ENCODE data around the gene ITPR2. TPM values are rescaled to one million over a fixed set of nuclear protein-coding genes. Genes with fewer than 3 reads are reported as not detected.

Gene ITPR2
- total RNA-seq, 1 donor from 2014 or later = 14.6 TPM

- Histone ChIP-seq H3K27ac (ENCODE audit: low read depth, low read length) (no peak overlapping the region), H3K4me3 (ENCODE audit: low read length in 3 of 3) (no peak overlapping the region), H3K9ac (ENCODE audit: low read depth in 1 of 3, low read length in 3 of 3) (no peak overlapping the region), H3K36me3 (ENCODE audit: control insufficient read depth in 3 of 3, insufficient read depth in 3 of 3, low read length in 3 of 3) (peaks cover 0 to 4% (median 0%) of the 10 kb centered on the region in 3 donors), H3K27me3 (ENCODE audit: control insufficient read depth in 3 of 3, insufficient read depth in 3 of 3, low read length in 3 of 3) (no peaks in the 10 kb centered on the region), H3K4me1 (ENCODE audit: control insufficient read depth in 3 of 3, insufficient read depth in 3 of 3, low read length in 3 of 3) (no peaks in the 10 kb centered on the region), H3K9me3 (ENCODE audit: control insufficient read depth in 3 of 3, low read length in 3 of 3) (no peaks in the 10 kb centered on the region)
Measured at GRCh38 chr12:26557326-26557725, 275.7 kb downstream of the ITPR2 start.

GRCh38 chr12:26556916-26557315, 276.1 kb downstream of the ITPR2 start:
- H3K4me3 ChIP-seq (ENCODE audit: low read length in 3 of 3) = no peak overlapping the region
- H3K27me3 ChIP-seq (ENCODE audit: control insufficient read depth in 3 of 3, insufficient read depth in 3 of 3, low read length in 3 of 3) = no peaks in the 10 kb centered on the region
- no peak overlapping the region for H3K27ac ChIP-seq (ENCODE audit: low read depth, low read length)
- no peaks in the 10 kb centered on the region for H3K9me3 ChIP-seq (ENCODE audit: control insufficient read depth in 3 of 3, low read length in 3 of 3)
- H3K36me3 ChIP-seq (ENCODE audit: control insufficient read depth in 3 of 3, insufficient read depth in 3 of 3, low read length in 3 of 3) = peaks cover 0 to 4% (median 0%) of the 10 kb centered on the region in 3 donors
- H3K4me1 ChIP-seq (ENCODE audit: control insufficient read depth in 3 of 3, insufficient read depth in 3 of 3, low read length in 3 of 3) = no peaks in the 10 kb centered on the region
- no peak overlapping the region for H3K9ac ChIP-seq (ENCODE audit: low read depth in 1 of 3, low read length in 3 of 3)

GRCh38 chr12:26555139-26555538, 277.9 kb downstream of the ITPR2 start:
- Histone ChIP-seq H3K36me3 (ENCODE audit: control insufficient read depth in 3 of 3, insufficient read depth in 3 of 3, low read length in 3 of 3) (peaks cover 0 to 4% (median 0%) of the 10 kb centered on the region in 3 donors), H3K27me3 (ENCODE audit: control insufficient read depth in 3 of 3, insufficient read depth in 3 of 3, low read length in 3 of 3) (no peaks in the 10 kb centered on the region), H3K4me3 (ENCODE audit: low read length in 3 of 3) (no peak overlapping the region), H3K9me3 (ENCODE audit: control insufficient read depth in 3 of 3, low read length in 3 of 3) (no peaks in the 10 kb centered on the region), H3K4me1 (ENCODE audit: control insufficient read depth in 3 of 3, insufficient read depth in 3 of 3, low read length in 3 of 3) (no peaks in the 10 kb centered on the region), H3K9ac (ENCODE audit: low read depth in 1 of 3, low read length in 3 of 3) (no peak overlapping the region), H3K27ac (ENCODE audit: low read depth, low read length) (no peak overlapping the region)

- peaks cover 0 to 4% (median 0%) of the 10 kb centered on the region in 3 donors for H3K36me3 ChIP-seq (ENCODE audit: control insufficient read depth in 3 of 3, insufficient read depth in 3 of 3, low read length in 3 of 3)
- no peak overlapping the region for H3K27ac ChIP-seq (ENCODE audit: low read depth, low read length)
- H3K9me3 ChIP-seq (ENCODE audit: control insufficient read depth in 3 of 3, low read length in 3 of 3) = no peaks in the 10 kb centered on the region
- H3K4me1 ChIP-seq (ENCODE audit: control insufficient read depth in 3 of 3, insufficient read depth in 3 of 3, low read length in 3 of 3) = no peaks in the 10 kb centered on the region
- H3K9ac ChIP-seq (ENCODE audit: low read depth in 1 of 3, low read length in 3 of 3) = no peak overlapping the region
- H3K4me3 ChIP-seq (ENCODE audit: low read length in 3 of 3) = no peak overlapping the region
- H3K27me3 ChIP-seq (ENCODE audit: control insufficient read depth in 3 of 3, insufficient read depth in 3 of 3, low read length in 3 of 3) = no peaks in the 10 kb centered on the region
Measured at GRCh38 chr12:26554332-26554731, 278.7 kb downstream of the ITPR2 start.

GRCh38 chr12:26551385-26551784, 281.6 kb downstream of the ITPR2 start:
- no peaks in the 10 kb centered on the region for H3K9me3 ChIP-seq (ENCODE audit: control insufficient read depth in 3 of 3, low read length in 3 of 3)
- H3K9ac ChIP-seq (ENCODE audit: low read depth in 1 of 3, low read length in 3 of 3) = no peak overlapping the region
- peaks cover 0 to 4% (median 0%) of the 10 kb centered on the region in 3 donors for H3K36me3 ChIP-seq (ENCODE audit: control insufficient read depth in 3 of 3, insufficient read depth in 3 of 3, low read length in 3 of 3)
- H3K4me3 ChIP-seq (ENCODE audit: low read length in 3 of 3) = no peak overlapping the region
- no peak overlapping the region for H3K27ac ChIP-seq (ENCODE audit: low read depth, low read length)
- no peaks in the 10 kb centered on the region for H3K27me3 ChIP-seq (ENCODE audit: control insufficient read depth in 3 of 3, insufficient read depth in 3 of 3, low read length in 3 of 3)
- H3K4me1 ChIP-seq (ENCODE audit: control insufficient read depth in 3 of 3, insufficient read depth in 3 of 3, low read length in 3 of 3) = no peaks in the 10 kb centered on the region

- no peaks in the 10 kb centered on the region for H3K27me3 ChIP-seq (ENCODE audit: control insufficient read depth in 3 of 3, insufficient read depth in 3 of 3, low read length in 3 of 3)
- no peaks in the 10 kb centered on the region for H3K9me3 ChIP-seq (ENCODE audit: control insufficient read depth in 3 of 3, low read length in 3 of 3)
- H3K36me3 ChIP-seq (ENCODE audit: control insufficient read depth in 3 of 3, insufficient read depth in 3 of 3, low read length in 3 of 3) = no peaks in the 10 kb centered on the region
- H3K4me3 ChIP-seq (ENCODE audit: low read length in 3 of 3) = no peak overlapping the region
- H3K9ac ChIP-seq (ENCODE audit: low read depth in 1 of 3, low read length in 3 of 3) = no peak overlapping the region
- no peak overlapping the region for H3K27ac ChIP-seq (ENCODE audit: low read depth, low read length)
- H3K4me1 ChIP-seq (ENCODE audit: control insufficient read depth in 3 of 3, insufficient read depth in 3 of 3, low read length in 3 of 3) = no peaks in the 10 kb centered on the region
Measured at GRCh38 chr12:26548227-26548626, 284.8 kb downstream of the ITPR2 start.

- Histone ChIP-seq H3K27ac (ENCODE audit: low read depth, low read length) (no peak overlapping the region), H3K4me3 (ENCODE audit: low read length in 3 of 3) (no peak overlapping the region), H3K9me3 (ENCODE audit: control insufficient read depth in 3 of 3, low read length in 3 of 3) (no peaks in the 10 kb centered on the region)
Measured at GRCh38 chr12:26546535-26547314, 286.3 kb downstream of the ITPR2 start.

GRCh38 chr12:26539131-26539530, 293.9 kb downstream of the ITPR2 start:
- Histone ChIP-seq H3K4me3 (ENCODE audit: low read length in 3 of 3) (no peak overlapping the region), H3K9me3 (ENCODE audit: control insufficient read depth in 3 of 3, low read length in 3 of 3) (no peaks in the 10 kb centered on the region), H3K27me3 (ENCODE audit: control insufficient read depth in 3 of 3, insufficient read depth in 3 of 3, low read length in 3 of 3) (no peaks in the 10 kb centered on the region), H3K4me1 (ENCODE audit: control insufficient read depth in 3 of 3, insufficient read depth in 3 of 3, low read length in 3 of 3) (no peaks in the 10 kb centered on the region), H3K27ac (ENCODE audit: low read depth, low read length) (no peak overlapping the region), H3K9ac (ENCODE audit: low read depth in 1 of 3, low read length in 3 of 3) (no peak overlapping the region), H3K36me3 (ENCODE audit: control insufficient read depth in 3 of 3, insufficient read depth in 3 of 3, low read length in 3 of 3) (peaks cover 0 to 4% (median 0%) of the 10 kb centered on the region in 3 donors)

More at GRCh38 chr12:26546535-26547314, 286.3 kb downstream of the ITPR2 start:
- Histone ChIP-seq H3K27me3 (ENCODE audit: control insufficient read depth in 3 of 3, insufficient read depth in 3 of 3, low read length in 3 of 3) (no peaks in the 10 kb centered on the region), H3K4me1 (ENCODE audit: control insufficient read depth in 3 of 3, insufficient read depth in 3 of 3, low read length in 3 of 3) (no peaks in the 10 kb centered on the region), H3K9ac (ENCODE audit: low read depth in 1 of 3, low read length in 3 of 3) (no peak overlapping the region), H3K36me3 (ENCODE audit: control insufficient read depth in 3 of 3, insufficient read depth in 3 of 3, low read length in 3 of 3) (no peaks in the 10 kb centered on the region)

- H3K4me1 ChIP-seq (ENCODE audit: control insufficient read depth in 3 of 3, insufficient read depth in 3 of 3, low read length in 3 of 3) = no peaks in the 10 kb centered on the region
- H3K9me3 ChIP-seq (ENCODE audit: control insufficient read depth in 3 of 3, low read length in 3 of 3) = no peaks in the 10 kb centered on the region
- no peak overlapping the region for H3K27ac ChIP-seq (ENCODE audit: low read depth, low read length)
- H3K27me3 ChIP-seq (ENCODE audit: control insufficient read depth in 3 of 3, insufficient read depth in 3 of 3, low read length in 3 of 3) = no peaks in the 10 kb centered on the region
- H3K9ac ChIP-seq (ENCODE audit: low read depth in 1 of 3, low read length in 3 of 3) = no peak overlapping the region
- no peak overlapping the region for H3K4me3 ChIP-seq (ENCODE audit: low read length in 3 of 3)
- peaks cover 0 to 4% (median 0%) of the 10 kb centered on the region in 3 donors for H3K36me3 ChIP-seq (ENCODE audit: control insufficient read depth in 3 of 3, insufficient read depth in 3 of 3, low read length in 3 of 3)
Measured at GRCh38 chr12:26537651-26538050, 295.3 kb downstream of the ITPR2 start.

- Histone ChIP-seq H3K9ac (ENCODE audit: low read depth in 1 of 3, low read length in 3 of 3) (no peak overlapping the region), H3K36me3 (ENCODE audit: control insufficient read depth in 3 of 3, insufficient read depth in 3 of 3, low read length in 3 of 3) (peaks cover 0 to 4% (median 0%) of the 10 kb centered on the region in 3 donors), H3K27me3 (ENCODE audit: control insufficient read depth in 3 of 3, insufficient read depth in 3 of 3, low read length in 3 of 3) (no peaks in the 10 kb centered on the region), H3K4me3 (ENCODE audit: low read length in 3 of 3) (no peak overlapping the region), H3K4me1 (ENCODE audit: control insufficient read depth in 3 of 3, insufficient read depth in 3 of 3, low read length in 3 of 3) (no peaks in the 10 kb centered on the region), H3K27ac (ENCODE audit: low read depth, low read length) (no peak overlapping the region), H3K9me3 (ENCODE audit: control insufficient read depth in 3 of 3, low read length in 3 of 3) (no peaks in the 10 kb centered on the region)
Measured at GRCh38 chr12:26537126-26537525, 295.9 kb downstream of the ITPR2 start.

All from skeletal muscle tissue (tissue), 4 donors.